Activated naive CD8-positive, alpha-beta T cell (primary cell): ENCODE data around the gene SEC11A.
"Not testable (repeated sequence)": the region's sequence is repeated elsewhere in the genome, so short reads cannot be mapped to it uniquely, and the experiment has no call there.

Experiments used
- H3K27ac Mint-ChIP-seq: one replicate; pipeline ENCODE4 v1.8.0; 2021; ENCODE audit warnings: mixed read lengths
- H3K27me3 Mint-ChIP-seq: one replicate; pipeline ENCODE4 v1.8.0; 2021; ENCODE audit warnings: mixed read lengths
- H3K36me3 Mint-ChIP-seq: one replicate; pipeline ENCODE4 v1.8.0; 2021; ENCODE audit warnings: mixed read lengths
- H3K4me1 Mint-ChIP-seq: one replicate; pipeline ENCODE4 v1.8.0; 2021; ENCODE audit warnings: low read depth, mixed read lengths
- H3K4me3 Mint-ChIP-seq: one replicate; pipeline ENCODE4 v1.8.0; 2021; ENCODE audit warnings: mild to moderate bottlenecking, mixed read lengths
- H3K9me3 Mint-ChIP-seq: one replicate; pipeline ENCODE4 v1.8.0; 2021; ENCODE audit warnings: low read depth, mixed read lengths

The SEC11A gene

DNA sequence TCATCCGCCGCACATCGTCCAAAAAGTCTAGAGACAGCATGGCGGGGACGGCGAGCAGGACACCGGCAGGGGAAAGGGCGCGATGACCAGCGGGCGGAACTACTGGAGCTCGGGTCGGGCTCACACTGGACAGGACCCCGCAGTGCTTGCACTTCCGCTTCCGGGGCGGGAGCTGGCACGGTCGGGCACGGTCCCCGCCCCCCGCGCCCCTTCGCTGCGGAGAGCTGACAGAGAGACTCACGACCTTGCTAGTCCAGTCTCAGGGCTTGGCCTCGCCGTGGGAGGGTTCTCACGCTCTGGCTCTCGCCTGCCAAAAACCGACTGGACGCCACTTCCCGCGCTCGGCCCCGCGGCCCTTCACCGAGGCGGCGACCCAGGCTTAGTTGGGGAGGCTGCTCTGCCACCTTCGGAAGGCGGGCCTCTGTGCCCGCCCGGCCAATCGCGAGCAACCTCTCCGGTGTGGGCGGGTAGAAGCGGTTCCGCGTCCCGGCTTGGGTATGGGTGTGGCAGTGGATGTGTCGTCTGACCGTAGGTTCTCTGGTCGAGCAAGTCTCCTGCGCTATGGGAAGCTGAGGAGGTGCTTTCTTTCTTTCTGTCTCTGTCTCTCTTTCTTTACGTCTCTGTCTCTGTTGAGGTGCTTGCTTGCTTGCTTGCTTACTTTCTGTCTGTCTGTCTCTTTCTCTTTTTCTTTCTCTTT lies at the start of gene SEC11A:
TSS of gene SEC11A (minus strand) at position 104 of the 697 bp plus-strand sequence. CDS start at position 40, 64 bp downstream.
- Mint-ChIP-seq H3K9me3 (no peaks in the 10 kb centered on the region), H3K27me3 (no peaks in the 10 kb centered on the region), H3K27ac (peak within 1 kb of the TSS; percentile 98), H3K4me3 (peak within 1 kb of the TSS; percentile 99), H3K4me1 (peaks cover 52% of the 10 kb centered on the region), H3K36me3 (peaks cover 2% of the 10 kb centered on the region)

DNA sequence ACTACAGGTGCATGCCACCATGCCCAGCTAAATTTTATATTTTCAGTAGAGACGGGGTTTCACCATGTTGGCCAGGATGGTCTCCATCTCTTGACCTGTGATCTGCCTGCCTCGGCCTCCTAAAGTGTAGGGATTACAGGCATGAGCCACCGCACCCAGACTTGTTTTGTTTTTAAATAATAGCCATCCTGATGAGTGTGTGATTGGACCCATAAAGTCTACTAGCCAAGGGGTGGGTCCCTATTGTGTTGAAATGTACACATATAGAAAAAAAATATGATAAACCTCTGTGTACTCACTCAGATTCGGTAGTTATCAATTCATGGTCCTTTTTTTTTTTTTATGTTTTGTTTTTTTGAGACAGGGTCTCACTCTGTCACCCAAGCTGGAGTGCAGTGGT lies 49.7 kb upstream of the SEC11A start:
- Mint-ChIP-seq H3K27ac (no peak overlapping the region), H3K9me3 (no peaks in the 10 kb centered on the region), H3K27me3 (no peaks in the 10 kb centered on the region), H3K4me1 (peaks cover 28% of the 10 kb centered on the region), H3K36me3 (peaks cover 10% of the 10 kb centered on the region), H3K4me3 (no peak overlapping the region)

DNA sequence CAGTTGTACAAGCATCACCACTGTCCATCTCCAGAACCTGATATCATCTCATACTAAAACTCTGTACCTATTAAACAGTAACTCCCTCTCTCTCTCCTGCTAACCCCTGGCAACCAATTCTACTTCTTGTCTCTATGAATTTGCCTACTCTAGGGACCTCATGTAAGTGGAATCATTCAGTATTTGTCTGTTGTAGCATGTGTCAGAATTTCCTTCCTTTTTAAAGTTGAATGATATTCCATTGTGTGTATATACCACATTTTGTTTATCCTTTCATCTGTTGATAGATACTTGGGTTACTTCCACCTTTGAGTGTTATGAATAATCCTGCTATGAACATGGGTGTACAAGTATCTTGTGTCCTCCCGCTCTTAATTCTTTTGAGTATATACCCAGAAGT lies 49.0 kb upstream of the SEC11A start:
- H3K9me3 Mint-ChIP-seq = no peaks in the 10 kb centered on the region
- no peak overlapping the region for H3K4me3 Mint-ChIP-seq
- H3K27ac Mint-ChIP-seq = peak overlapping the region; percentile 80
- H3K4me1 Mint-ChIP-seq = peaks cover 25% of the 10 kb centered on the region
- H3K36me3 Mint-ChIP-seq = peaks cover 10% of the 10 kb centered on the region
- no peaks in the 10 kb centered on the region for H3K27me3 Mint-ChIP-seq

GRCh38 chr15:84764585-84764984 lies 48.6 kb upstream of the SEC11A start:
- Mint-ChIP-seq H3K9me3 (no peaks in the 10 kb centered on the region), H3K4me1 (peaks cover 23% of the 10 kb centered on the region), H3K36me3 (peaks cover 8% of the 10 kb centered on the region), H3K4me3 (no peak overlapping the region), H3K27ac (peak overlapping the region; percentile 80), H3K27me3 (no peaks in the 10 kb centered on the region)

DNA sequence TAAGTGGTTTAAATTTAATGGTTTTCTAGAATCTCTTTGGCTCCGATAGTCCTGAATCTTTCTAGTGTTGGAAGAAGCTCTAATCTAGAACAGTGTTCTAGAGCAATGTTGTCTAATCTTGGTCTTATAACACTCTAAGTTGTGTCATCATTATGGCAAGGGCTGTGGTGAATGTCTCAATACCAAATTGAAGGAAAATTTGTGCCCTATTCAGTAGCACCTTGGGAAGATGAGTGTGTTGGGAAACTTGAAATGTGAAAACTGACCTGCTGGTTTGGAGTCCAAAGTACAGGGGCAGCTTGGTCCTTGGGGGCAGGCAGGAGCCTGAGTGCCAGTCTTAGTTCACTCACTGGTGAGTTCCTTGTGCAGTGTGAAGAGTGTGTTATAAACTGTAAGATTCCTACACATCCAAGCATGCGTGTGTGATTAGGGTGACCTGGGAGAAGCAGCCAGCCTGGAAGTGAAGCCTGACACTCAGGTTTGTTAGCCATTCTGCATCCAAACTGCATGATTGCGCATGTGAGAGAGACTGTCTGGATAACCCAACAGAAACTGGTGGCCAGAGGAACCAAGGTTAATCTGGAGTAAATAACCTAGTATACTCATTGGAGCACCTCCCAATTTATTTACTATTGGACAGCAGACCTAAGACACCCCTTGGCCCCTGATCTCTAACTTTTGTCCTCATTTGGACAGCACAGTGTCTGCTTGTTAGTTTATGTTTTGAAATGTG lies 47.1 kb upstream of the SEC11A start:
- no peaks in the 10 kb centered on the region for H3K27me3 Mint-ChIP-seq
- H3K36me3 Mint-ChIP-seq = peaks cover 4% of the 10 kb centered on the region
- no peak overlapping the region for H3K4me3 Mint-ChIP-seq
- H3K9me3 Mint-ChIP-seq = no peaks in the 10 kb centered on the region
- peaks cover 19% of the 10 kb centered on the region for H3K4me1 Mint-ChIP-seq
- no peak overlapping the region for H3K27ac Mint-ChIP-seq

DNA sequence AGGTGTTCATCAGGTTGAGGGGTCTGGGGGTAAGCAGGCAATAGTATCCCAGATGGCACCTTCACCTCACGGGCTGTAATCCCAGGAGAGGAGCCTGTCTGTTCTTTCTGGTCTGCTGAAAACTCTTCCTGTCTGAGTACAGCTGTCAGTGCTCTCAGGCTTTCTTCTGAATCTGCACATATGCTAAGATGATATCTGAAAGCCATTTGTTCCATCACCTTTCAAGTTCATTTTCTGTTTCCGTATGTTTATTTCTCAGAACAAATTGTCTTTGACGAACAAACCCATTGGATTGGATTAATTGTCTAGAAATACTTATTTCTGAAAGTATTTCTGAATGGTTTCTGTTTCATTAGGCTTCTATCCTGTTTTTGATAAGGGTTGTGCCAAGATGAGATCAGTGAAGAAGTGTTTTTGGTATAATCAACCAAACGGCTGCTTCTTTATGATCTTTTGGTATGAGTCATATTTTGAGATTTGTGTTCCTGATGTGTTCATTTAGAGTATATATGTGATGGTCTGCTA lies 45.7 kb upstream of the SEC11A start:
- Mint-ChIP-seq H3K9me3 (no peaks in the 10 kb centered on the region), H3K36me3 (peaks cover 4% of the 10 kb centered on the region), H3K4me3 (no peak overlapping the region), H3K27me3 (no peaks in the 10 kb centered on the region), H3K4me1 (peaks cover 21% of the 10 kb centered on the region), H3K27ac (no peak overlapping the region)

- H3K36me3 Mint-ChIP-seq = peaks cover 3% of the 10 kb centered on the region
- no peak overlapping the region for H3K27ac Mint-ChIP-seq
- H3K4me1 Mint-ChIP-seq = peaks cover 31% of the 10 kb centered on the region
- H3K27me3 Mint-ChIP-seq = no peaks in the 10 kb centered on the region
- no peaks in the 10 kb centered on the region for H3K9me3 Mint-ChIP-seq
- no peak overlapping the region for H3K4me3 Mint-ChIP-seq
These were observed 44.3 kb upstream of the SEC11A start for GRCh38 chr15:84760219-84760618.

DNA sequence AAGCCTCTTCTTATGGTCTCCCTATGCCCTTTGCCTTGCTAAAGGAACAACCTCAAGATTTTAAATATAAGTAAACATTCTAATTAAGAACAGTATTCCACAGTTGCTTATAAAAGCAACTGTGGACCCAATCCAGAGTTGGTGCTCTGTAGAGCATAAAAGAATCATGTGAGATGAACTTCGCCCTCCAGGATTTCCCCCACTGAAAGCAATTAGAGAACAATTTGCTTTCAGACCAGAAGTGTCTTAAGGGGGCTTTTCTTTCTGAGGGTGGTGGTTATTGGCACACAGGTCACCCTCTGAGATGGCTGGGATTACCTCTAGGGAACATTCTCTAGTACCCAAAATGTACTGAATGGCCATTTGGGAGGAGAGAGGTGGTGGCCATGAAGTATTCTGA lies 43.1 kb upstream of the SEC11A start:
- Mint-ChIP-seq H3K27ac (peak overlapping the region; percentile 92), H3K4me3 (peak overlapping the region; percentile 22), H3K36me3 (no peaks in the 10 kb centered on the region), H3K9me3 (no peaks in the 10 kb centered on the region), H3K4me1 (peaks cover 26% of the 10 kb centered on the region), H3K27me3 (no peaks in the 10 kb centered on the region)

GRCh38 chr15:84755736-84756527 lies 40.0 kb upstream of the SEC11A start:
- no peak overlapping the region for H3K4me3 Mint-ChIP-seq
- peaks cover 46% of the 10 kb centered on the region for H3K4me1 Mint-ChIP-seq
- peak overlapping the region; percentile 30 for H3K27ac Mint-ChIP-seq
- H3K9me3 Mint-ChIP-seq = no peaks in the 10 kb centered on the region
- H3K36me3 Mint-ChIP-seq = peaks cover 3% of the 10 kb centered on the region
- no peaks in the 10 kb centered on the region for H3K27me3 Mint-ChIP-seq

- not testable (repeated sequence) for H3K4me3 Mint-ChIP-seq, H3K9me3 Mint-ChIP-seq, H3K36me3 Mint-ChIP-seq, H3K27me3 Mint-ChIP-seq, H3K27ac Mint-ChIP-seq
- H3K4me1 Mint-ChIP-seq = peaks cover 56% of the 10 kb centered on the region
These were observed 39.0 kb upstream of the SEC11A start for GRCh38 chr15:84754889-84755288.

GRCh38 chr15:84752700-84753099 lies 36.8 kb upstream of the SEC11A start:
- Mint-ChIP-seq H3K27me3 (no peaks in the 10 kb centered on the region), H3K36me3 (peaks cover 5% of the 10 kb centered on the region), H3K9me3 (no peaks in the 10 kb centered on the region), H3K4me1 (peaks cover 64% of the 10 kb centered on the region), H3K27ac (peak overlapping the region; percentile 18), H3K4me3 (no peak overlapping the region)

DNA sequence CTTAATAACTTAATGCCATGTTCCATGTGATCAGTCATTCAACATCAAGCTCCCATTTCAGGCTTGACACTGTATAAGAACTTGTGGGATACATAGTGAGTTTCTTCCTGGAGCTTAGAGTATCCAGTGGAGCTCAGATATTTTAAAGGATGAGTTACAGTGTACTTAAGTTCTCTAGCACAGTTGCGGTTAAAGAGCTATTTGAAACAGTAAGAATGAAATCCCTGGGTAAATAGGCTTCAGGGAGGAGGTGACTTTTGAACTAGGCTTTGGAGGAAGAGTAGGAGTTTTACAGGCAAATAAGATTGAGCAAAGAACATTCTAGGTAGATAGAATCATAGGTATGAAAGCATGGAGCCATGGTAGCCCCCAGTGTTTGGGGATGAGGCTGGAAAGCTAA lies 36.3 kb upstream of the SEC11A start:
- H3K4me3 Mint-ChIP-seq = peak overlapping the region; percentile 25
- H3K27me3 Mint-ChIP-seq = no peaks in the 10 kb centered on the region
- H3K36me3 Mint-ChIP-seq = peaks cover 5% of the 10 kb centered on the region
- H3K9me3 Mint-ChIP-seq = no peaks in the 10 kb centered on the region
- H3K4me1 Mint-ChIP-seq = peaks cover 68% of the 10 kb centered on the region
- peak overlapping the region; percentile 18 for H3K27ac Mint-ChIP-seq

- not testable (repeated sequence) for H3K27me3 Mint-ChIP-seq, H3K9me3 Mint-ChIP-seq, H3K36me3 Mint-ChIP-seq
- Mint-ChIP-seq H3K27ac (peak overlapping the region; percentile 18), H3K4me3 (peak overlapping the region; percentile 25), H3K4me1 (peaks cover 69% of the 10 kb centered on the region)
These were observed 35.8 kb upstream of the SEC11A start for GRCh38 chr15:84751721-84752120.

DNA sequence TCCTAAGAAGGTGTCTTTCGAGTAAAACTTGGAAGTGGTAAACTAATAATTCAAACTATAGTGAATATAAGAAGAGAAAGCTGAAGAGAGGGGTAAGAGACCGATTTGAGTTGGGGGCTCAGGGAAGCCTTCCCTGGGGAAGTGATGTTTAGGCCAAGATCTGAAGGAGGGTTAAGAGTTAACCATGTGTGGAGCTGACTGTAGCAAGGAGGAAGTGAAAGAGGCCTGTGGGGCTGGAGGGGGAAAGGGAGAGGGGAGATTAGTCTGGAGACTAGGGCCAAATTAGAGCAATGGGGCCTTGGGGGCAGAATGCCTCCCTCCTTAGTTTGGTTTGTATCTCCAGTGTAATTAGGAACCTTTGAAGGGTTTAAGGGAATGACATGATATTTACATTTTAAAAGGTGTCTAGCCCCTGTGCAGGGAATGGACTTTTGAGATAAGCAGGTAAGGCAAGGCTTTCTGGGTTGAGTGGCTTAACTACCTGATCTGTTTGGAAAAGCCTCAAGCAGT lies 34.7 kb upstream of the SEC11A start:
- H3K4me1 Mint-ChIP-seq = peaks cover 67% of the 10 kb centered on the region
- H3K27ac Mint-ChIP-seq = peak overlapping the region; percentile 31
- H3K36me3 Mint-ChIP-seq = peaks cover 5% of the 10 kb centered on the region
- H3K4me3 Mint-ChIP-seq = peak overlapping the region; percentile 98
- no peaks in the 10 kb centered on the region for H3K9me3 Mint-ChIP-seq
- no peaks in the 10 kb centered on the region for H3K27me3 Mint-ChIP-seq
